ENCODE measurements around the gene TUBG1. TPM values are rescaled to one million over a fixed set of nuclear protein-coding genes. Genes with fewer than 3 reads are reported as not detected.

Gene TUBG1
- total and polyA plus RNA-seq, 10 of the 15 experiments (the other 5 are each of a cell fraction or from before 2014, with no cell fraction given), result 40.0 to 256 (median 107) TPM

GRCh38 chr17:42623271-42623670 lies 13.8 kb downstream of the TUBG1 start:
- no peak overlapping the region for H3K27ac ChIP-seq (ENCODE audit: control insufficient read depth, insufficient read depth)
- no peaks in the 10 kb centered on the region for H4K20me1 ChIP-seq (ENCODE audit: control insufficient read depth, insufficient read depth)
- H3K4me1 ChIP-seq (ENCODE audit: control insufficient read depth, insufficient read depth, low read length), result peaks cover 26% of the 10 kb centered on the region
- no peak overlapping the region for H3K4me2 ChIP-seq (ENCODE audit: control insufficient read depth, insufficient read depth)
- H3K4me3 ChIP-seq, result no peak overlapping the region
- FAIRE-seq (no peak), ATAC-seq (no peak), DNase-seq (ENCODE audit: low read depth, low spot score) (no peak)
- RAD21 ChIA-PET (ENCODE audit: unreplicated experiment), result interaction anchor here (0.8 to 1.4 kb wide), 3 partner anchors 10 to 140 kb away, joined by 3 to 4 read pairs (median 3); no protein-coding TSS in a partner anchor
- no peaks in the 10 kb centered on the region for H3K9me3 ChIP-seq (replicated peaks; ENCODE audit: control insufficient read depth, insufficient read depth, low read length)
- in situ Hi-C loops (cut with MboI), result loop anchor here (25.0 kb wide), 1 partner anchor 589 kb away; the partner anchor contains the start of gene TMEM106A
- WGBS (ENCODE audit: insufficient coverage, insufficient replicate concordance, low lambda C conversion rate, missing lambda C conversion rate), result 94% methylated on average over 2 of the region's 2 CpGs
- POLR2A ChIA-PET, result interaction anchor here (0.6 to 2.7 kb wide), 6 partner anchors 15 to 510 kb away, joined by 3 to 11 read pairs (median 4); partner anchors contain the start of genes PLEKHH3 and PSMC3IP
- no peak overlapping the region for H2AFZ ChIP-seq (ENCODE audit: control insufficient read depth, low read depth, low read length)
- BruUV-seq (replicated peaks), result no TSS peak
- H3K9ac ChIP-seq (ENCODE audit: control insufficient read depth, insufficient read depth, low read length), result no peak overlapping the region
- H3K79me2 ChIP-seq (ENCODE audit: control insufficient read depth, insufficient read depth, low read length), result no peaks in the 10 kb centered on the region
- H3K27me3 ChIP-seq (replicated peaks in 1 of 2; ENCODE audit: control insufficient read depth in 2 of 2, insufficient read depth in 2 of 2, low read length in 1 of 2), result no peaks in the 10 kb centered on the region
- intact Hi-C loops (cut with micrococcal nuclease; ENCODE audit: unreplicated experiment), result no loop called here
- no peaks in the 10 kb centered on the region for H3K36me3 ChIP-seq (ENCODE audit: control insufficient read depth in 2 of 2, insufficient read depth in 2 of 2, low read length in 1 of 2)
- TF ChIP-seq REST (IDR thresholded peaks at IDR 0.05; ENCODE audit: low read depth, low read length) (no peak), SKIL (IDR thresholded peaks at IDR 0.05; ENCODE audit: low read depth, poor library complexity, severe bottlenecking) (no peak), MAX (IDR thresholded peaks at IDR 0.05; ENCODE audit: low read depth, low read length) (no peak), ZBED1 (IDR thresholded peaks at IDR 0.05; ENCODE audit: borderline replicate concordance) (no peak), USF2 (IDR thresholded peaks at IDR 0.05; ENCODE audit: borderline replicate concordance, low read depth, low read length) (no peak), TCF12 (IDR thresholded peaks at IDR 0.05; ENCODE audit: low read depth, low read length) (no peak), BCL3 (IDR thresholded peaks at IDR 0.05; ENCODE audit: borderline replicate concordance, insufficient read depth, low read depth, low read length, poor library complexity, severe bottlenecking) (no peak), TAF1 (IDR thresholded peaks at IDR 0.05; ENCODE audit: borderline replicate concordance, low read depth, low read length) (no peak), CREB1 (IDR thresholded peaks at IDR 0.05; ENCODE audit: low read depth) (no peak), ESRRA (IDR thresholded peaks at IDR 0.05; ENCODE audit: low read length) (no peak), SP1 (IDR thresholded peaks at IDR 0.05; ENCODE audit: low read depth, low read length) (no peak), PAX8 (IDR thresholded peaks at IDR 0.05) (no peak), PBX3 (IDR thresholded peaks at IDR 0.05; ENCODE audit: insufficient replicate concordance, low read depth, low read length) (no peak), RBBP5 (conservative IDR thresholded peaks at IDR 0.05) (no peak)
- SMC1A ChIA-PET (ENCODE audit: uncharacterized antibody, unreplicated experiment), result interaction anchor here (0.6 to 7.7 kb wide), 9 partner anchors 15 to 54 kb away, joined by 3 to 96 read pairs (median 3); partner anchors contain the start of genes RETREG3 and TUBG1
- CTCF ChIA-PET, result interaction anchor here (1.0 to 8.5 kb wide), 5 partner anchors 15 to 93 kb away, joined by 3 to 134 read pairs (median 3); partner anchors contain the start of genes CCR10 and PLEKHH3
